IgD-negative memory B cell (primary cell): ENCODE measurements around the gene SPG11. TPM values are rescaled to one million over a fixed set of nuclear protein-coding genes. Genes with fewer than 3 reads are reported as not detected.
"Not testable (repeated sequence)": the region's sequence is repeated elsewhere in the genome, so short reads cannot be mapped to it uniquely, and the experiment has no call there.

Experiments
- H3K27ac Mint-ChIP-seq, 3 donors: one replicate each; pipeline ENCODE4 v1.8.0; 2020 to 2022; ENCODE audit warnings: mild to moderate bottlenecking in 3 of 3, mixed read lengths in 3 of 3, moderate library complexity in 1 of 3
- H3K27me3 Mint-ChIP-seq: one replicate; pipeline ENCODE4 v1.8.0; 2021; ENCODE audit warnings: mixed read lengths
- H3K36me3 Mint-ChIP-seq: one replicate; pipeline ENCODE4 v1.8.0; 2020; ENCODE audit warnings: mild to moderate bottlenecking, mixed read lengths
- H3K4me1 Mint-ChIP-seq, 3 donors: one replicate each; pipeline ENCODE4 v1.8.0; 2020 to 2022; ENCODE audit warnings: mixed read lengths in 3 of 3, mild to moderate bottlenecking in 1 of 3
- H3K4me3 Mint-ChIP-seq, 4 donors: one replicate each; pipeline ENCODE4 v1.8.0; 2020 to 2022; ENCODE audit warnings: mild to moderate bottlenecking in 4 of 4, mixed read lengths in 4 of 4, moderate library complexity in 3 of 4
- H3K9me3 Mint-ChIP-seq, 3 donors: one replicate each; pipeline ENCODE4 v1.8.0; 2020 to 2021; ENCODE audit warnings: mixed read lengths in 3 of 3, mild to moderate bottlenecking in 1 of 3
- polyA plus RNA-seq: library from polyadenylated mRNA; unstranded; fragments of 300-500 nt; fragmentation: Illumina TruSeq; gene quantifications from one replicate; pipeline ENCODE4 v1.2.3, GENCODE V29; 2021

SPG11 gene, protein sequence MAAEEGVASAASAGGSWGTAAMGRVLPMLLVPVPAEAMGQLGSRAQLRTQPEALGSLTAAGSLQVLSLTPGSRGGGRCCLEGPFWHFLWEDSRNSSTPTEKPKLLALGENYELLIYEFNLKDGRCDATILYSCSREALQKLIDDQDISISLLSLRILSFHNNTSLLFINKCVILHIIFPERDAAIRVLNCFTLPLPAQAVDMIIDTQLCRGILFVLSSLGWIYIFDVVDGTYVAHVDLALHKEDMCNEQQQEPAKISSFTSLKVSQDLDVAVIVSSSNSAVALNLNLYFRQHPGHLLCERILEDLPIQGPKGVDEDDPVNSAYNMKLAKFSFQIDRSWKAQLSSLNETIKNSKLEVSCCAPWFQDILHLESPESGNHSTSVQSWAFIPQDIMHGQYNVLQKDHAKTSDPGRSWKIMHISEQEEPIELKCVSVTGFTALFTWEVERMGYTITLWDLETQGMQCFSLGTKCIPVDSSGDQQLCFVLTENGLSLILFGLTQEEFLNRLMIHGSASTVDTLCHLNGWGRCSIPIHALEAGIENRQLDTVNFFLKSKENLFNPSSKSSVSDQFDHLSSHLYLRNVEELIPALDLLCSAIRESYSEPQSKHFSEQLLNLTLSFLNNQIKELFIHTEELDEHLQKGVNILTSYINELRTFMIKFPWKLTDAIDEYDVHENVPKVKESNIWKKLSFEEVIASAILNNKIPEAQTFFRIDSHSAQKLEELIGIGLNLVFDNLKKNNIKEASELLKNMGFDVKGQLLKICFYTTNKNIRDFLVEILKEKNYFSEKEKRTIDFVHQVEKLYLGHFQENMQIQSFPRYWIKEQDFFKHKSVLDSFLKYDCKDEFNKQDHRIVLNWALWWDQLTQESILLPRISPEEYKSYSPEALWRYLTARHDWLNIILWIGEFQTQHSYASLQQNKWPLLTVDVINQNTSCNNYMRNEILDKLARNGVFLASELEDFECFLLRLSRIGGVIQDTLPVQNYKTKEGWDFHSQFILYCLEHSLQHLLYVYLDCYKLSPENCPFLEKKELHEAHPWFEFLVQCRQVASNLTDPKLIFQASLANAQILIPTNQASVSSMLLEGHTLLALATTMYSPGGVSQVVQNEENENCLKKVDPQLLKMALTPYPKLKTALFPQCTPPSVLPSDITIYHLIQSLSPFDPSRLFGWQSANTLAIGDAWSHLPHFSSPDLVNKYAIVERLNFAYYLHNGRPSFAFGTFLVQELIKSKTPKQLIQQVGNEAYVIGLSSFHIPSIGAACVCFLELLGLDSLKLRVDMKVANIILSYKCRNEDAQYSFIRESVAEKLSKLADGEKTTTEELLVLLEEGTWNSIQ (N-terminal part only)
- 41.7 TPM for polyA plus RNA-seq

DNA sequence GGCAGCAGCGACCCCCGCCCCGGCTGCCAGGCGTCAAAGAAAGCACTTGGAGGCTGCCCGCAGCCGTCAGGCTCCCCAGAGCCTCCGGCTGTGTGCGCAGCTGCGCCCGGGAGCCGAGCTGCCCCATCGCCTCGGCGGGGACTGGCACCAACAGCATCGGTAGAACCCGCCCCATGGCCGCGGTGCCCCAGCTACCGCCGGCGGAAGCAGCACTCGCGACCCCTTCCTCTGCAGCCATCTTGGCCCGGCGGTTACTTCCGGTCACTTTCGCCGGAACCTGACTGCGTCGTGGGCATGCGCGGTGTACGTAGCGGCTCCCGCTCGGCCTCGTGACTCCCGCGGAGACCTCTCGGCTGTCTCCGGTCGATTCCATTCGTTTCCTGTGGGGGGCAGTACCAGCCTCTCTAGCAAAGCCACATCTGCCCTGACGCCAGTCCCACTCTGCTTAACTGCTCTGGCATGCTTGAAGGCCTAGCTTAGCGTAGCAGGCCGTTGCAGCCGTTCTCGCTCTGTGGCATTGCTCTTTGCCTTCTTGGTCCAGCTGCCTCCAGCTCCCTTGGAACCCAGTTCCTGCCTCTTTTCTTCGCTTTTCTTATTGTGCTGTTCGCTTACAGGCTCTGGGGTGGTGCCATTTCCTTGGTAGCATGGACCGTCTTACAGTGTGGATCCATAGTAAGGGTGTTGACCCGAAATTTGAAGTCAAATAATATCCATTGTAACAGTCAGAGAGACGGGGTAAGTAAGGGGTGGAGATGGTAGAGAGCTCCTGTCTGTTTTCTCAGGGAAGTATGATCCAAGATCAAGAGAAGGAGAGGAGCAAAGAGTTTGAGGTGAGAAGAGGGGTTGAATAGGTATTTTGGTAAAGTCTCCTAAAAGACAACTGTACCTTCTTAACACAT lies at the start of gene SPG11:
SPG11 (minus strand) TSS at position 253 of the 899 bp plus-strand sequence; CDS start at position 238, 15 bp downstream.
- H3K4me1 Mint-ChIP-seq = peaks cover 40 to 48% (median 47%) of the 10 kb centered on the region in 3 donors
- no peaks in the 10 kb centered on the region for H3K27me3 Mint-ChIP-seq
- H3K27ac Mint-ChIP-seq = peak within 1 kb of the TSS; percentile 98 to 100 (median 98)
- peak within 1 kb of the TSS; percentile 96 to 98 (median 98) for H3K4me3 Mint-ChIP-seq
- no peaks in the 10 kb centered on the region for H3K9me3 Mint-ChIP-seq
- H3K36me3 Mint-ChIP-seq = peaks cover 6% of the 10 kb centered on the region

DNA sequence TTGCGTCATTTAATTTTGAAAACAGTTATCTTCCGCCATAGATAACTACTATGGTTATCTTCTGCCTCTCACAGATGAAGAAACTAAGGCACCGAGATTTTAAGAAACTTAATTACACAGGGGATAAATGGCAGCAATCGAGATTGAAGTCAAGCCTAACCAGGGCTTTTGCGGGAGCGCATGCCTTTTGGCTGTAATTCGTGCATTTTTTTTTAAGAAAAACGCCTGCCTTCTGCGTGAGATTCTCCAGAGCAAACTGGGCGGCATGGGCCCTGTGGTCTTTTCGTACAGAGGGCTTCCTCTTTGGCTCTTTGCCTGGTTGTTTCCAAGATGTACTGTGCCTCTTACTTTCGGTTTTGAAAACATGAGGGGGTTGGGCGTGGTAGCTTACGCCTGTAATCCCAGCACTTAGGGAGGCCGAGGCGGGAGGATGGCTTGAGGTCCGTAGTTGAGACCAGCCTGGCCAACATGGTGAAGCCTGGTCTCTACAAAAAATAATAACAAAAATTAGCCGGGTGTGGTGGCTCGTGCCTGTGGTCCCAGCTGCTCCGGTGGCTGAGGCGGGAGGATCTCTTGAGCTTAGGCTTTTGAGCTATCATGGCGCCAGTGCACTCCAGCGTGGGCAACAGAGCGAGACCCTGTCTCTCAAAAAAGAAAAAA lies 49.0 kb upstream of the SPG11 start:
- peaks cover 35 to 51% (median 47%) of the 10 kb centered on the region in 3 donors for H3K4me1 Mint-ChIP-seq
- H3K27ac Mint-ChIP-seq = peak overlapping the region; percentile 100
- peaks cover 21% of the 10 kb centered on the region for H3K36me3 Mint-ChIP-seq
- H3K9me3 Mint-ChIP-seq = no peaks in the 10 kb centered on the region
- no peaks in the 10 kb centered on the region for H3K27me3 Mint-ChIP-seq
- peak overlapping the region; percentile 99 to 100 (median 100) for H3K4me3 Mint-ChIP-seq

DNA sequence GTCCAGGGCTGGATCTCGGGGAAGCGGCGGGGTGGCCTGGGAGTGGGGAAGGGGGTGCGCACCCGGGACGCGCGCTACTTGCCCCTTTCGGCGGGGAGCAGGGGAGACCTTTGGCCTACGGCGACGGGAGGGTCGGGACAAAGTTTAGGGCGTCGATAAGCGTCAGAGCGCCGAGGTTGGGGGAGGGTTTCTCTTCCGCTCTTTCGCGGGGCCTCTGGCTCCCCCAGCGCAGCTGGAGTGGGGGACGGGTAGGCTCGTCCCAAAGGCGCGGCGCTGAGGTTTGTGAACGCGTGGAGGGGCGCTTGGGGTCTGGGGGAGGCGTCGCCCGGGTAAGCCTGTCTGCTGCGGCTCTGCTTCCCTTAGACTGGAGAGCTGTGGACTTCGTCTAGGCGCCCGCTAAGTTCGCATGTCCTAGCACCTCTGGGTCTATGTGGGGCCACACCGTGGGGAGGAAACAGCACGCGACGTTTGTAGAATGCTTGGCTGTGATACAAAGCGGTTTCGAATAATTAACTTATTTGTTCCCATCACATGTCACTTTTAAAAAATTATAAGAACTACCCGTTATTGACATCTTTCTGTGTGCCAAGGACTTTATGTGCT lies 48.4 kb upstream of the SPG11 start:
- Mint-ChIP-seq H3K9me3 (no peaks in the 10 kb centered on the region), H3K27ac (peak overlapping the region; percentile 100), H3K27me3 (no peaks in the 10 kb centered on the region), H3K4me1 (peaks cover 34 to 45% (median 40%) of the 10 kb centered on the region in 3 donors), H3K4me3 (peak overlapping the region; percentile 99 to 100 (median 100)), H3K36me3 (peaks cover 21% of the 10 kb centered on the region)

DNA sequence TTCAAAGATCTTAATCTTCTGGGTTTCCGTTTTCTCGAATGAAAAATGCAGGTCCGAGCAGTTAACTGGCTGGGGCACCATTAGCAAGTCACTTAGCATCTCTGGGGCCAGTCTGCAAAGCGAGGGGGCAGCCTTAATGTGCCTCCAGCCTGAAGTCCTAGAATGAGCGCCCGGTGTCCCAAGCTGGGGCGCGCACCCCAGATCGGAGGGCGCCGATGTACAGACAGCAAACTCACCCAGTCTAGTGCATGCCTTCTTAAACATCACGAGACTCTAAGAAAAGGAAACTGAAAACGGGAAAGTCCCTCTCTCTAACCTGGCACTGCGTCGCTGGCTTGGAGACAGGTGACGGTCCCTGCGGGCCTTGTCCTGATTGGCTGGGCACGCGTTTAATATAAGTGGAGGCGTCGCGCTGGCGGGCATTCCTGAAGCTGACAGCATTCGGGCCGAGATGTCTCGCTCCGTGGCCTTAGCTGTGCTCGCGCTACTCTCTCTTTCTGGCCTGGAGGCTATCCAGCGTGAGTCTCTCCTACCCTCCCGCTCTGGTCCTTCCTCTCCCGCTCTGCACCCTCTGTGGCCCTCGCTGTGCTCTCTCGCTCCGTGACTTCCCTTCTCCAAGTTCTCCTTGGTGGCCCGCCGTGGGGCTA lies 47.8 kb upstream of the SPG11 start, which contains the start of the genes B2M and PATL2:
B2M (plus strand) TSS at position 422 of the 647 bp plus-strand sequence; CDS start at position 452, 30 bp downstream.
PATL2 (minus strand) TSS at position 228 of the 647 bp plus-strand sequence. CDS start 34,833 bp downstream, outside the sequence.
- Mint-ChIP-seq H3K27ac (peak within 1 kb of the TSS; percentile 100), H3K4me3 (peak within 1 kb of the TSS; percentile 99 to 100 (median 100)), H3K9me3 (no peaks in the 10 kb centered on the region), H3K36me3 (peaks cover 19% of the 10 kb centered on the region), H3K4me1 (peaks cover 28 to 39% (median 34%) of the 10 kb centered on the region in 3 donors), H3K27me3 (no peaks in the 10 kb centered on the region)

DNA sequence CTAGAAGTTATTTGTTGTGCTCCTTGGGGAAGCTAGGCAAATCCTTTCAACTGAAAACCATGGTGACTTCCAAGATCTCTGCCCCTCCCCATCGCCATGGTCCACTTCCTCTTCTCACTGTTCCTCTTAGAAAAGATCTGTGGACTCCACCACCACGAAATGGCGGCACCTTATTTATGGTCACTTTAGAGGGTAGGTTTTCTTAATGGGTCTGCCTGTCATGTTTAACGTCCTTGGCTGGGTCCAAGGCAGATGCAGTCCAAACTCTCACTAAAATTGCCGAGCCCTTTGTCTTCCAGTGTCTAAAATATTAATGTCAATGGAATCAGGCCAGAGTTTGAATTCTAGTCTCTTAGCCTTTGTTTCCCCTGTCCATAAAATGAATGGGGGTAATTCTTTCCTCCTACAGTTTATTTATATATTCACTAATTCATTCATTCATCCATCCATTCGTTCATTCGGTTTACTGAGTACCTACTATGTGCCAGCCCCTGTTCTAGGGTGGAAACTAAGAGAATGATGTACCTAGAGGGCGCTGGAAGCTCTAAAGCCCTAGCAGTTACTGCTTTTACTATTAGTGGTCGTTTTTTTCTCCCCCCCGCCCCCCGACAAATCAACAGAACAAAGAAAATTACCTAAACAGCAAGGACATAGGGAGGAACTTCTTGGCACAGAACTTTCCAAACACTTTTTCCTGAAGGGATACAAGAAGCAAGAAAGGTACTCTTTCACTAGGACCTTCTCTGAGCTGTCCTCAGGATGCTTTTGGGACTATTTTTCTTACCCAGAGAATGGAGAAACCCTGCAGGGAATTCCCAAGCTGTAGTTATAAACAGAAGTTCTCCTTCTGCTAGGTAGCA lies 47.0 kb upstream of the SPG11 start:
- Mint-ChIP-seq H3K9me3 (no peaks in the 10 kb centered on the region), H3K4me3 (peak overlapping the region; percentile 99 to 100 (median 100)), H3K4me1 (peaks cover 21 to 31% (median 26%) of the 10 kb centered on the region in 3 donors)

DNA sequence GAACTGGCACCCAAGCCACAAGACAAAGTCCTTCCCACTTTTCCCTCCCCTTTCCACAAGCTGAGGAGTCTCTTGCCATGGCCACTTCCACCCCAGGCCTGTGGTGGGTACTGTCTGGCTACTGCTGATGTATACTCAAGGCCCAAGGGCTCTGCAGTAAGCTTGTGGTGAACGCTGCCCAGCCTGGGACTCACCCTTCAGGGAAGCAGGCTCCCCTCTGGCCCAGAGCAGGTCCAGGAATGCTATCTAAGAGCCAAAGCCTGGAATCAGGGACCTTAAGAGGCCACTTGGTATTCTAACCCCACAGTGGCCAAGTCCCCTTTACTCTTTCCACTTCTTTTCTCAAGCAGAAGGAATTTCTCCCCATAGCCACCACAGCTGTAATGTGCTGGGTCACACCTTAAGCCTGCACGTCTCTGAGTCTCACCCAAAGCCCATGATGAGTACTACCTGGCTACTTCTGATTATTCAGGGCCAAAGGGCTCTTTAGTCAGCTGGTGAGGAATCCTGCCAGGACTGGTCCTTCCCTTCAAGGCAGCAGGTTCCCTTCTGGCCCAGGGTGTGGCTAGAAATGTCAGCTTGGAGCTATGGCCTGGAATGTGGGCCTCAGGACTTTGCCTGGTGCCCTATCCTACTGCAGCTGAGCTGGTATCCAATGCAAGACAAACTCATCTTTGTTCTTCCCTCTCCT lies 43.6 kb upstream of the SPG11 start:
- peaks cover 0 to 3% (median 3%) of the 10 kb centered on the region in 3 donors for H3K9me3 Mint-ChIP-seq
- H3K27ac Mint-ChIP-seq = peak overlapping the region in 1 of 3 donors; percentile 76

More for the DNA sequence above, 47.0 kb upstream of the SPG11 start:
- Mint-ChIP-seq H3K27ac (peak overlapping the region; percentile 100), H3K27me3 (no peaks in the 10 kb centered on the region), H3K36me3 (peaks cover 20% of the 10 kb centered on the region)

DNA sequence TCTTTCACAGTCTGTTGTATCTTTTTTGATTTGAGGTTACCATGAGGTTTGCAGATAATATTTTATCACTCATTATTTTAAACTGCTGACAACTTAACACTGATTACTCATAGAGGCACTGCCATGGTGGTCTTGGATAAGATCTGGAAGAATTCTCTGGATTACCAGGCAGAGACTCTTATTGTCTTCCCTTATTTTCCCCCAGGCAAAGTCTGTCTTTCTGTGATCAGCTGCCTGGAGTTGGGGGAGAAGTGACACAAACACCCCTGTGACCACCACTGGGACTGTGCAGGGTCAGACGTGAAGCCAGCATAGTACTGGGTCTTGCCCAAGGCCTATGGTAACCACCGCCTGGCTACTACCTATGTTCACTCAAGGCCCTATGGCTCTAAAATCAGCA lies 42.9 kb upstream of the SPG11 start:
- Mint-ChIP-seq H3K27ac (no peak overlapping the region), H3K9me3 (peaks cover 0 to 5% (median 3%) of the 10 kb centered on the region in 3 donors), H3K4me1 (peaks cover 21 to 28% (median 22%) of the 10 kb centered on the region in 3 donors), H3K27me3 (no peaks in the 10 kb centered on the region), H3K36me3 (peaks cover 9% of the 10 kb centered on the region), H3K4me3 (no peak overlapping the region)

More for the DNA sequence above, 43.6 kb upstream of the SPG11 start:
- Mint-ChIP-seq H3K4me1 (peaks cover 16 to 24% (median 18%) of the 10 kb centered on the region in 3 donors), H3K27me3 (no peaks in the 10 kb centered on the region), H3K36me3 (peaks cover 9% of the 10 kb centered on the region), H3K4me3 (no peak overlapping the region)

DNA sequence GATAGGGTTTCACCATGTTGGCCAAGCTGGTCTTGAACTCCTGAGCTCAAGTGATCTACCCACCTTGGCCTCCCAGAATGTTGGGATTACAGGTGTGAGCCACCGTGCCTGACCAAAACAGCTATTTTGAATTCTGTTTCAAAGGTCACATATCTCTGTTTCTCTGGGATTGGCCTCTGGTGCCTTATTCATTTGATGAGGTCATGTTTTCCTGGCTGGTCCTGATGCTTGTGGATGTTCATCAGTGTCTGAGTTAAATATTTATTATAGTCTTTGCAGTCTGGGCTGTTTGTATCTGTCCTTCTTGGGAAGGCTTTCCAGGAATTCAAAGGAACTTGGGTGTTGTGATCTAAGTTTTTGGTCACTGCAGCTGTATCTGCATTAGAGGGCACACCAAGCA lies 42.5 kb upstream of the SPG11 start:
- Mint-ChIP-seq H3K4me3 (no peak overlapping the region), H3K4me1 (peaks cover 21 to 26% (median 22%) of the 10 kb centered on the region in 3 donors), H3K27me3 (no peaks in the 10 kb centered on the region), H3K27ac (no peak overlapping the region), H3K36me3 (peaks cover 9% of the 10 kb centered on the region), H3K9me3 (peaks cover 0 to 5% (median 3%) of the 10 kb centered on the region in 3 donors)

DNA sequence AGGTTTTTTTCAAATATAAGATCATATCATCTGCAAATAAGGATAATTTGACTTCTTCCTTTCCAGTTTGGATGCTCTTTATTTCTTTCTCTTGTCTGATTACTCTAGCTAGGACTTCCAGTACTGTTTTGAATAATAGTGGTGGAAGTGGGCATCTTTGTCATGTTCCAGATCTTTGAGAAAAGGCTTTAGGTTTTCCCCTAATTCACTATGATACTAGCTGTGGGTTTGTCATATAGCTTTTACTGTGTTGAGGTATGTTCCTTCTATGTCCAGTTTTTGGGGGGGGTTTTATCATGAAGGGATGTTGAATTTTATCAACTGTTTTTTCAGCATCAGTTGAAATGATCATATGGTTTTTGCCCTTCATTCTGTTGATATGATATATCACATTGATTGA lies 37.2 kb upstream of the SPG11 start:
- H3K27ac Mint-ChIP-seq = peak overlapping the region in 1 of 3 donors; percentile 57
- peak overlapping the region in 1 of 4 donors; percentile 63 for H3K4me3 Mint-ChIP-seq
- peaks cover 0 to 10% (median 3%) of the 10 kb centered on the region in 3 donors for H3K9me3 Mint-ChIP-seq
- H3K4me1 Mint-ChIP-seq = peaks cover 10 to 26% (median 18%) of the 10 kb centered on the region in 3 donors
- not testable (repeated sequence) for H3K27me3 Mint-ChIP-seq, H3K36me3 Mint-ChIP-seq

DNA sequence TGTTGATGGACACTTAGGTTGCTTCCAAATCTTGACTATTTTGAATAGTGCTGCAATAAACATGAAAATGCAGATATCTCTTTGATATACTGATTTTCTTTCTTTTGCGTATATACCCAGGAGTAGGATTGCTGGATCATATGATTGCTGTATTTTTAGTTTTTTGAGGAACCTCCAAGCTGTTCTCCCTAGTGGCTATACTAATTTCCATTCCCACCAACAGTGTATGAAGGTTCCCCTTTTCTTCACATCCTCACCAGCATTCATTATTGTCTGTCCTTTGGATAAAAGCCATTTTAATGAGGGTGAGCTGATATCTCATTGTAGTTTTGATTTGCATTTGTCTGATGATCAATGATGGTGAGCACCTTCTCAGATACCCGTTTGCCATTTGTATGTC lies 35.2 kb upstream of the SPG11 start:
- peaks cover 0 to 10% (median 3%) of the 10 kb centered on the region in 3 donors for H3K9me3 Mint-ChIP-seq
- peaks cover 13 to 26% (median 17%) of the 10 kb centered on the region in 3 donors for H3K4me1 Mint-ChIP-seq
- peaks cover 5% of the 10 kb centered on the region for H3K36me3 Mint-ChIP-seq
- H3K4me3 Mint-ChIP-seq = no peak overlapping the region
- no peaks in the 10 kb centered on the region for H3K27me3 Mint-ChIP-seq
- no peak overlapping the region for H3K27ac Mint-ChIP-seq

DNA sequence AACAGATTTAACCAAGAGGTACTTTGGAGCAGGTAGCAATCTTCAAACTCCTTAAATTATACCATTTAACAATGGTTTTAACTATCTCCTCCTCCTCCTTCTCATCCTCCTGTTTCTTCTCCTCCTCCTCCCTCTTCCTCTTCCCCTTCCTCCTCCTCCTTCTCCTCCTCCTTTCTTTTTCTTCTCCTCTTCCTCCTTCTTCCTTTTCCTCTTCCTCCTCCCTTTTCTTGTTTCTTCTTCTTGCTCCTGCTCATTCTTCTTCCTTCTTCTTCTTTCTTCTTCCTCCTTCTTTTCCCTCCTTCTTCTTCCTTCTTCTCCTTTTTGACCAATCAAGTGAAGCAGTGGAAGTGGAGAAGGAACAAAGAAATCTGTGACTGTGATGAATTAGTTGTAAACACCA lies 33.6 kb upstream of the SPG11 start:
- Mint-ChIP-seq H3K36me3 (peaks cover 3% of the 10 kb centered on the region), H3K27ac (peak overlapping the region in 1 of 3 donors; percentile 62), H3K9me3 (peaks cover 0 to 6% (median 0%) of the 10 kb centered on the region in 3 donors), H3K27me3 (no peaks in the 10 kb centered on the region), H3K4me1 (peaks cover 13 to 20% (median 13%) of the 10 kb centered on the region in 3 donors), H3K4me3 (no peak overlapping the region)
